Hepatic stellate cell (primary cell): ENCODE measurements around the gene IKZF2.

ENCODE experiments used
- DNase-seq: peaks from one replicate; pipeline ENCODE4 v3.0.0; 2011; ENCODE audit warnings: low spot score

IKZF2 gene

DNA sequence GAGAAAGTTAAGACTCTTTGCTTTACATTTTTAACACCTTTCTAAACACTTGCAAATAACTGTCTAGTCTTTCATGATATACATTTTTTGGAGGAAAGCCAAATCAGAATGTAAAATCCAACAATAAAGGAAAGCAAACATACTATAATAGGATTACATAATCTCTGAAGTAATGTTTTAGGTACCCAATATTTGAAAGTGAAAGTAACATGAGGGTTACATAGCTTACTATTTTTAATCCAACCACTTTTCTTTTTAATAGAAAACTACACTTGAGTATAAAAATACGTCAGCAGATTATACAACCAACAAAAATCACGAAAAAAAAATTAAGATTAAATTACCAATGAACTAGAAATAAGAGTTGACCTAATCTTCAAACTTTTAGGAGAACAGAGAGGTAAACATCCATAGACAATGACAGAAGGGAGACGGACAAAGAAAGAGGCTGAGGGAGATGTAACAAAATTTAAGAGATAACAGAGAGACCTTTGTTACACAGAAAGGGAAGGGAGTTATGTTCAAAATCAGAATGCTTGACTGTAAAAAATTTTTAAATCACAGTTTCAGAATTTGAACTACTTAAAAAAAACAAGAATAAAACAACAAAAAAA, 150.0 kb downstream of the IKZF2 start:
- DNase-seq = no peak

DNA sequence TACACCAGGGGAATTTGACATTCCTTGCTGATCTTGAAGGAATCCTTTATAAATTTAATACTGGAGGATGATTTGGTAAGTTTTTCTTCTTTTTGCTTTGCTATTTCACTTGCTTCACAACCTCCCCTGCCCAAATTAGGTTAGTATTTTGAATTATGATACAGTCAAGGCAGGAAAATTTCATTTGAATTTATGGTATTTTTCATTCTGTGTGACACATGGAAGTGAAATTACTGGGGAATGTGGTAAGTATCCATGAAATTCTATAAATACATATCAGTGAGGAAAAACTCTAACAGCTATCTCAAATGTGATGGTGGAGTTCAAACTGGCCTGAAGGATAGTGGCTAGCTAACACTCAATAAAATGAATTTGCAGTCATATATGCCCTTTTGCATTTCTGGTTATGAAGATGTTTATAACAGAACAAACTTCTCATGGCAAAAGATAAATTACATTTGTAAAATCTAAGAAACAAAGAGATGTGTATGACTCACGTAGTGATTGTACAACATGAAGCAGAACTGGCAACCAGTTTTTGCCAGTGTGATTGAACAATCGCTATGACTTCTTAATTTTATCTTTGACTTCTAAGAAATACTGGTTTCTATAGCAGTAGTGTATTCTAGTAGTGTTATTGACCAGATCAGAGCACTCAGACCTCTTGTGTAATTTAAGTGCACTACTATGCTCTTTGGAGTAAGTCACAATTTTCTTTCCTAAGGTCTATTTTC, 152.6 kb downstream of the IKZF2 start:
- DNase-seq = no peak

DNA sequence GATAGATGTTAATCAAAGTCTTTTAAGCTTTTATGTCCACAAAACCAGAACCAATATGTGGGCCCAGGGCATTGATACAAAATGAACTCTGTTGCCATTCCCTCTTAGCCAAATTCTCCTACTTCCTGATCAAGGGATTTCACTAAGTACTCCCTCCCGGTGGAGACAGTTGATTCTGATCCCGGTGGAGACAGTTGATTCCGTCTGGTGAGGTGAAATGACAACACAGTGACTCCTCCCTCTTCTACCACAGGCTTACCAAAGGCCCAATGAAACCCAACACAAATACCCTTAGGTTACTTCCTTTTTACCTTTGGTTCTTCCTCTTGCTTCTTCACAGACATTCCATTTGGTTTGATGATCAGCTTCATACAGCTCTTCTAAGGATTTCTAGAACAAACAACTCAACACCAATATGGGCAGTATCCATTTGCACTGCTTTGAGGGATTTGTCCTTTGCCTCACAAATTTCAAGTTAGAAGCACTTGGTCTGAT, 153.8 kb downstream of the IKZF2 start:
- DNase-seq = no peak

DNA sequence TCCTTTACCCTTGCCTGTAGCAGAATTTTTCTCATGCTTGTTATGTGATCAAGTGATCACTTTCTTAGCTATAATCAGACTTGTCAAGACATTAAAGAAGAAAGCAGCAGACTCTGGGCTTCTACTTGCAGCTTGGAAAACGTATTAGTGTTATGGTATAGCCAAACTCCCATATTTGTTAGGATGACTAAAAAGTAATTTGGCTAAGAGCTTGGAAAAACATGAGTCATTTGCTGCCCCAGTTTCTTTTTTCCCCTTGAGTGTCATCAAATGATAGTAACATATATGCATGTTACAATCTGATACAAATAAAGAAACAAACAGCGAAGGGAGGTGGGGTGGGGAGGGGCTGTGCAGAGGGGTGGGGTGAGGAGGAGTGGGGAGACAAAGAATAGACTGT, 155.5 kb downstream of the IKZF2 start:
- DNase-seq = no peak

DNA sequence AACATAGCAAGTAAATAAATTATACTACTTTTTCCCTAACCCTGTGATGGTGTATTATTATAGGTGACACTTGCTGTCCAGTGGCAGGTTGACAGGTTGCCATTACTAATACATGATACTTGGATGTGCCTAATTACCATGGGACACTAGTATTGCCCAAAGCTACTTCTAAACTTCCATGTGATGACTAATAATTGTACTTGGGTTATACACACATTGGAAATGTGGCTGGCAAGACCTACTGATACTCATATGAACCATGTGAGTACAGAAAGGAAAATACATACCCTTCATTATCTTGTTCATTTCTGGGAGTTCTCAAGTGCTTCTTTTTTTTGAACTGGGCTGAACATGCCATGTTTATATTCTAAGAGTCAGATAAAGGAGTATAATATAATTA, 156.4 kb downstream of the IKZF2 start:
- DNase-seq = no peak

DNA sequence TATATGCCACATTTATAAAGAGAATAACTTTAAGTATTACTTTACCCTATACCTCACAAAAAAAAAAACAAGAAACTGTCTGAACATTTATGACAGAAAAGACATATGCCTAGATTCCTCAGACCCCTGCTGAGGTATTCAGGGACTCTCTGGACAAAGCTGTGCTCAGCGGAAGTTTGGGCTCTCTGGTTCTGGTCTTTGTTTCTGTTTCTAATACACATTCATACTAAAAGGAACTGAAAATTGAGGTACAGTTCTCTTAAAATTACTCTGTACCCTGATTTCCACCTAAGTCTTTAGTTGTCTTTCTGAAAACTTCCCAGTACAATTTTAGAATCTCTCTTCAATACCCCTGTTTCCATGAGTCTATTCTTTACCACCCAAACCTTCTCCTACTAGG, 160.3 kb downstream of the IKZF2 start:
- DNase-seq = no peak

DNA sequence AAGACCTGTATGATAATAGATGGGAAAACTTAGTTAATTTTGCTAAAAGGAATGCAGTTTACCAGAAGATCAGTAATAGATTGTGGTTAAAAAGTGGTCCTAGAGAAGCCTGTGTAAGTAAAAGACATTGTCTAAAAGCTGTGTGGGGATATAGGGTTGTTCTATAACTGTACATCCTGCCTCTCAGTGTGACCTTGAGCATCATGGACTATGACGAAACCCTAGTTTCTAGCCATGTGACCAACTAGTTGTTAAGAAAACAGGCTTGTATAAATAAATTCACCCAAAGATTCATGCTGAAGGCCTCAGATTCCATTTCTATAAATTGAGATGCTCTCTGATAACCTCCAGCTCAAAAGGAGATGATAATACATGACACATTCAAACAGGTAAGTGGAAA, 160.7 kb downstream of the IKZF2 start:
- DNase-seq = no peak

DNA sequence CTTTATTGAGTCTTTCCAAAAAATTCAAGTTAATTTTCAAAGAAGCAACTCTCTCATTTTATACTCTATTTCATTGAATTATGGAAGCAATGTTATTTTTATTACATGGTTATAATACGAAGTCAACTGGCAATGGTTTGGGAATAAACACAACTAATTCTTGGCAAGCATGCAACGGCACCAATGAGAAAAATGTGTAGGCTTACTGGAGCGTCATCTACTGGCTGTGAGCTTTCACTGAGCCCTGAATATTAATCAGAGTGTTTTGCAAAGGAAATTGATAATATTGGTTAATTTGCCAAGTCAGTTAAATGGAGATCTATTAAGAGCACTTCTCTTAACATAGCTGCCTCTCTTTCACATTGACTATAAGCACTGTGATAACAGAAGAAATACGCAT, 163.9 kb downstream of the IKZF2 start:
- DNase-seq = no peak

DNA sequence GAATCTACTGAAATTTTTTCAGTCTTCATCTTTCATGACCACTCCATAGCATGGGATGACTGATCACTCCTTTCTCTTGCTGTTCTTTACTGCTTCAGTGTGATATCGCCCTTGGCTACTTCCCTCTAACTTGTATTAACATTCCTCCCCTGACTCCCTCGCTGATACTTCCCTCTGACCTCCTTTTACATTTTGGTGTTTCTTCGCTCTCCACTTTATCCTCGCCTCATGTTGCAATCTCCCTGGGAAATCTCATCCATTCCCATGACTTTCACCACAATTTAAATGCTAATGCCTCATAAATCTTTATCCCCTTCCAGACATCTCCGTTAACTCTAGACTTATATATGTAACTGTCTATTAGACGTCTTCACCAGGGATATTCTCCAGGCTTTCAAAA, 167.3 kb downstream of the IKZF2 start:
- DNase-seq = no peak

DNA sequence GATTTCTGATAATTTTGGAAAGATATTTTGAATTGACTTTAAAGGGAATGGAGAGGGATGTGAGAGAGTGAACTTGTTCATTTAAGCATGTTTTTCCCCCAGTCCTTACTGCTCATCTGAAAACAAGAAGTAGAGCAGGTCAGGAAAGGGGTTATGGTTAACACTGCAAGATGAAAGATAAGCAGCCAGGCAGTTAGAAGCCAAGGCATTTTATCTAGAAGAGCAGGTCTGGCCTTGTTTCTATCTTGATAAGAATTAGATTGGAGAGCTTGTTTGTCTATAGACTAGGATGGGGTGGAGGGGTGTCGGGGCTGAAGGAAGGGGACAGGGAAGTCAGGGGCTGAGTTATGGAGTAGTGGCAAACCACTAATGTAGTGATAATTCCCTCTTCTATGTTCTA, 171.6 kb downstream of the IKZF2 start:
- DNase-seq = no peak

DNA sequence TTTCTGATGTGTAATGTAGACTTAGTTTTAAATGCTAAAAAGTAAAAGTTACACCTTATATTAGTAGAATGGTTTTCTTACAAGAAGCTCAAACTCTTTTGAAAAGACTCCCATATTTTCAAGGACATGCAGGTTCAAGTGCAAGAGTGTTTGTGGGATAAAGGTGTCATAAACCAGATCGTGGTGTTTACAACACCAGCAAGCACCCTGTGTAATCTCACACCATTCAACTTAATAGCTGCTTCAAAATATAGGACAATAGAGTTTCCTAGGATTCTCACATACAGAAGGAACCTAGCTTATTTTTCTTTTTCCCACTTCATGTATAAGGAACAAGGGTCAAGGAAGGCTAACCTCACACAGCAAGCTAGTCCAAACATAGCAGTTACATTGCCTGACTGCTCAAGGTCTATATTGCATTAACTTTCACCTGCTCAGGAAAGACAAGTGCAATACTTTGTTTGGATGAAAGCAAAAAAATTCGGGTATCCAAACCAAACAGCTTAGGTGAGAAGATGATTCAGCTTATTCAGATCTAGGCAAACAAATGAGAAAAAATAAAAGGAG, 172.3 kb downstream of the IKZF2 start:
- no peak for DNase-seq

DNA sequence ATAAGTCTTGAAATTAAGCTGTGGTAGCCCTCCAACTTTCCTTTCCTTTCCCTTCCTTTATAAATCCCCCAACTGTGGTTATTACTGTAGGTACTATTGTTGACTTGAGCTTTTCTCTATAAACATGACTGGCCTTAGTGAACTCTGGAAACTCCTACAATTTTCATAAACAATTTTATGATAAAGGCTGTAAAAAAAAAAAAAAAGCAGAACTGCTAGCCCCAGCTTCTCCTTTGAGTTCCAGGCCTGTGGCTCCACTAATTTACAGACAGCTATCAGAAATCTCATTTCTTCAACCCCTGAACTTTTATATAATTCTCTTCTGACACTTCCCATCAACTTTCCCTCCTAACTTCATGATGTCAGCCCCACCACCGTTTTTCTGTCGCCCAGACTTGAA, 174.3 kb downstream of the IKZF2 start:
- no peak for DNase-seq

DNA sequence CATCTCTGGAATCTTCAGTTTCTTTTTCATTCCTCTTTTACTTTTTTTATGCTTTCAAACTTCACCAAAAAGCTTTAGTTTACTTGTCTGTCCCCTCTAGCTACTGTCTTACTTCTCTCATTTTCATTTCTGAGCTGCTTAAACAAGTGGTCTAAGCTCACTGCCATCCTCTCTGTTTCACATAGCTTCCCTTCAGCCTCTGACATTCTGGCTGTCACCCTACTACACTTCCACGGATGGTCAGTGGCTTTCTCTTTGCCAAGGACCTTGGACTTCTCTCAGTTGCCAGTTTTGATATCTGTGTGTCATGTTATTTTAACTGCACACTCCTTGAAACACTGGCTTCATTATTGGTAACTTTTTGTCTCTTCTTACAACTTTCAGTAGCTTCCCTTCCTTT, 176.1 kb downstream of the IKZF2 start:
- no peak for DNase-seq

DNA sequence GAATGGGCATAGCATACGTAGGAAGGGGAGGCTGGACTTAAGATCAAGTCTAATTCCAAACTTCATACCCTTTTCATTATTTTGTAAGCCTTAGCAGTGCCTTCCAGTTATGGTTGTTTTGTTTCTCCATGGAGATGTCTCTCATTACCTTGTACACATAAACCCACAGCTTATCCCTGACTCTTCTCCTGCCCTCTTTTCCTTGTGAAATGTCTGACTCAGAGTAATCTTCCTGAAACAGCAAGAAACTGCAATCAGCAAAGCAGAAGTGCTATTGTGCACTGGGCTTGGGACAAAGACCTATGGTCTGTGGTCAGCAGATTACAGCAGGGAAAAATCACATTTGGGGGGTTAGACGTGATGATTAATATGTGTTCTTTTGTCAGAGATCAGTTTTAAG, 176.7 kb downstream of the IKZF2 start:
- no peak for DNase-seq

DNA sequence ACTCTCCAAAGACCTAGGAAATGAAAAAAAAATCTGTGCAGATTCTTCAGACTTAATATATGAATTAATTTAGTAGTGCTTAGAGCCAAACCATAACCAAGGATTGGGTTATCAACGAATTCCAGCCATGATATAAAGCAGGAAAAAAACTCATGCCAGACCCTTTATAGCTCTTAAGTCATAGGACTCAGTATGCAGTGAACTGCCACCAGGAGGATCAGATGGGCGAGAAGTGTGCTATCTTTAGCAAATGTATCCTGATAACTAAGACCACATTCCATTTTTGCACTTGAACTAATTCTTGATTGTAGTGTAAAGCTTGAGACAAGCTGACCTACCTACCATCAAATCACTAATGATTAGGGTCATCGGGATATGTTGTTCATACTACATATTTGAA, 178.1 kb downstream of the IKZF2 start:
- DNase-seq = no peak

DNA sequence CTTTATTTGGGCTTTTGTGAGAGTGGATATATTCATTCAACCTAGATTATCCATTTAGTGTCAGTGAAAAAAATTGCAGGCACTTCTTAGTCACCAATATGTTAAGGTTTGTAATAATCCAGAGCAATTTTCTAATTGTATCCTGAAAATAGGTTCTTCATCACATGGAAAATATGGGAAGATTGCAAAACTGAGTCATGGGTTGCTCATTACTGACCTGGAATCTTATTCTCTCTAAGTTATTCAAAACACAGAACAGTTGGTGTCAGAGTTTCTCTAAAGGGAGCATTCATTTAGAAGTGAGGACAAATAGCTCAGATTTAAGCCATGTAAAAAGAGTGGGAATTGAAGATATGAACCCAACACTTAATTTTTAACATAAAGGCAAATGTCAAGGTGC, 181.3 kb downstream of the IKZF2 start:
- no peak for DNase-seq

DNA sequence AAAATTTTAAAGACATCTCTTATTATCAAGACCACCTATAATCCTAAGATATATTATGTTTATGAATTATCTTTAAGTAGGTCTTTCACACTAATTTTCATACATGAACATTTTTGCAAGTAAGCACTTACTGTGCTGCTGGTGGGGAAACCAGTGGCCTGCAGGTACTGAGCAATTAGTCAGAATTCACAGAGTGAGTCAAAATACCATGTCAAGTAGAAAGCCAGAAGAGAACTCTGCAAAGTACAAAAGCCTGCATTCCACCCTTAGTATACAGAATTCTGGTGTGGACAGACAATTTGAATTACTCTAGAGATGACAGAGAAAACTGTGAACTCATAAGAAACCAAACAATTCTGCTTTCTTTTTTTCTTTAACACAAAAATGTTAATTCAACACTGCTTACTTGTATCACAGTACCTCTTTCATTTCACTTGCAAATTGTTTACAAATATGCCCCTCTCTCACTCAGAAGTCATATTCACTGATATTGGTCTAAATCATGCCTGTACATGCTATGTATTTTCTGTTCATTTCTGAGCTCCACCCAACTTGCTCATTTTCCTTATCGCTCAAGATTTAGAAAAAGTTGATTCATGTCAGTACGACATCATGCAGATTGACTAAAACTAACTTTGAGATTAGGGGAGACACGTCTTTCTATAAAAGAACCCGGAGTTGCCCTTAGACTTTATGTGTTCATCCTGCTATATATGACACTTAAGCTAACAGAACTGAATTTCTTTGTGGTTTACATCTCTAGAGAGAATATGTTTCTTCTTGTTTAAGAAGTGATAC, 182.9 kb downstream of the IKZF2 start:
- DNase-seq = no peak

DNA sequence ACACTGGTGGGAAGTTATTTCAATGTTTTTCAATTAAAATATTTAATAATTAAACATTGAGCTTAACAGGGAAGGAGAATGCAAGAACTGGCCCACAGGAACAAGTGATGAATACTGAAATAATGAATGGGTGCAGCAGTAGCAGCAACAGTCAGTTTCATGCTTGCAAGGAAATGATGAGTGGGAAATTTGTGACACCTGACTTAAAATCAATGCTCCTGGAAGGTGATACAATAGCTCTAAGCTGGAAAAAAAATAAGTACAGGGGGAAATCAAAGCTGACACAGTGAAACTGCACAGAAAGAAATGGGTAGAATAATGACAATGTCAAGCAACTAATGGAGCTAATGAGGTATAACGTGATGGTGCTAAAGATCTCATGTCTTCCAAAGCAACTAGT, 184.5 kb downstream of the IKZF2 start:
- DNase-seq = no peak

DNA sequence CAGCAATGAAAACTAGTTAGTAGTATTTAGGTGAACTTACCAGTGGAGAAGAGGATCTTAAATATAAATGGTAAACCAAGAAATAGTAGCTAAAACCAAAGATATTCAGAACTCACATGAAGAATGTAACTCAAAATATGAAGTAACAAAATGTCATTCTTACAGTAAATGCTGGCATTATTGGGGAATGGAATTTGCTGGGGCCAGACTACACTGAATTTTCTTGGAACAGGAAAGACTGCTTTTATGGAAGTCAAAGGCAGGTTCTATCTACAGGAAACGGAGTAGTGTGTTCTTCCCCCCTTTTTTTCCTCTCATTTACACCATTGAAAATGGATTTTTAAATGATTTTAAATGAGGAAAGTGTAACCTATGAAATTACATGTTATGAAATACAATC, 188.7 kb downstream of the IKZF2 start:
- DNase-seq = no peak

DNA sequence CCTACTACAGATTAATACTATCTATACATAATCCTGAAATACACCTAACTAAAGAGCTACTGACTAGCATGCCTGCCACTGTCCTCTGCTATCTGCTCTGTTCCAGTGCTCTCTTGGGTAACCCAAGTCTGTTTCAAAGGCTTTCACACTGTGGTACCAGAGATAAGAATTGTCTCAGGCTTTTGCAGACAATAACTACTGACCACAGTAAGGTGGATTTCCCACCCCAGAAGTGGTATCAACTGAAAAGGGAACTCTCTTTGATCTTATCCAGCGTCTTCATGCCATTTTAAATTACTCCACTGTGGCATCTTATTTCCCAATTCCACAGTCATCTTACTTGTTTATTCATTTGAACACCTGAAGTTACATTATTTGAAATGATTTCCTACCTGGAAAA, 190.2 kb downstream of the IKZF2 start:
- no peak for DNase-seq

DNA sequence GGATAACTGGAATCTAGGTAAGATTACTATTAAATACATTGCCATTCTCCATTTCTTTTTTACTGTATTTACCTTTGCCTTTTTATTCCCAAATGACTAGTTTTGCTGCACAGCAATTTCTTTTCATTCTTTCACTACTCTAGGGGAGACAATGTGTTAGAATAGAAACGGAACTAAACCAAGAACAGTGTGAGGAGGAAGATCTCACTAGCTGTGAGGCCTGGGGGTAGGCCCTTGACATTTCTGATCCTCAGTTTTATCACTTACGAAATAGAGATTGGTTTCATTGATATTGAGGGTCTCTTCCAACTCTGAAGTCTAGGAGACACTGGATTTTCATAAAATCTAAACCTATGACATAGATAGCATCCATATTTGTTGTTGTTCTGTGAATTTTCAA, 191.1 kb downstream of the IKZF2 start:
- no peak for DNase-seq

DNA sequence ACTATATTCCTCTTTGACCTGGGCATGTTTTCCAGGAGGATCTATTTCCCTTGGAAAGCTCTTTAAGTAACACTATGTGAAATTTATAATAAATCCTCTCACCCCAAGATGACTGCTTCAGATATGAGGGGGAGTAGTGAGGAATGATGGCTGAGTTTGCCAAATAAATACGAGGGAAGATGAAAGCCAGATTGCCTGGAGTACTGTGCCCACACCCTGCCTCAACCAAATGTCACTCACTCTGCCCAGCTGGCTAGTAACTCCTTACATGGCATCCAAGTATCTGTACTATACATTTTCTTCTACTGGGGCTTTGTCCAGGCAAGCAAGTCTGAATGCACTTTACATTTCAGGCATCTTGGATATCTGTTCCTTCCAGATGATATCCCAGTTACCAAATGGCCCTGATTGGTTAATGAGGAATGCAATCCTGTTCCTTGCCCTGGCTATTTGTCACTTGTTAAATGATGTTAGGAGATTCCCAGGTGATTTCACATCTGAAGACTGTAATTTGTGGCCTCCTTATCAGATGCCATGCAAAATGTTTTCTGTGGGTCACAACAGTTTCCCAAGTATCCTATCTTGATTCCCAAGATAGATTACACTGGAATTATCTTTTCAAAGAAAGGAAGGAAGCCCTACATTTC, 191.8 kb downstream of the IKZF2 start:
- no peak for DNase-seq
